Measurements from ENCODE around the gene DPF3. TPM values are rescaled to one million over a fixed set of nuclear protein-coding genes. Genes with fewer than 3 reads are reported as not detected.

The DPF3 gene
- total RNA-seq, 5 donors from 2014 or later (not counting 1 experiment from before 2014, with no cell fraction given) = 0.33 to 0.86 (median 0.54) TPM

- H3K27ac Mint-ChIP-seq = no peak overlapping the region
- no peaks in the 10 kb centered on the region for H3K36me3 ChIP-seq (ENCODE audit: control insufficient read depth in 2 of 2, extremely low read depth in 1 of 2, insufficient read depth in 1 of 2, low read length in 1 of 2)
- no peak overlapping the region for H3K4me3 ChIP-seq (ENCODE audit: control insufficient read depth in 1 of 2, extremely low read depth in 1 of 2, low read length in 1 of 2)
- DNase-seq (no peak), ATAC-seq (replicated peaks in 1 of 4) (no peak)
- no peak overlapping the region for H3K4me3 Mint-ChIP-seq
- peaks cover 12% of the 10 kb centered on the region for H3K36me3 Mint-ChIP-seq
- H3K9me3 ChIP-seq = peaks cover 2% of the 10 kb centered on the region
- ChIA-PET CTCF (interaction anchor here in 1 of 2 donors (0.5 kb wide), 1 partner anchor 249 kb away, joined by 7 read pairs; no protein-coding TSS in a partner anchor), POLR2A (no interaction called here)
- no peaks in the 10 kb centered on the region for H3K27me3 Mint-ChIP-seq
- no peaks in the 10 kb centered on the region for H3K27me3 ChIP-seq (replicated peaks in 1 of 2; ENCODE audit: control insufficient read depth in 2 of 2, extremely low read depth in 1 of 2, insufficient read depth in 2 of 2, low read length in 1 of 2)
- H3K4me1 Mint-ChIP-seq = no peaks in the 10 kb centered on the region
- H3K4me1 ChIP-seq (ENCODE audit: control insufficient read depth in 1 of 2, extremely low read depth in 1 of 2, insufficient read depth in 2 of 2, low read length in 2 of 2) = no peaks in the 10 kb centered on the region
- no peak overlapping the region for H3K27ac ChIP-seq (ENCODE audit: low read length)
- 80% methylated on average over 1 of the region's 3 CpGs for WGBS (ENCODE audit: insufficient coverage)
- peaks cover 0 to 29% (median 9%) of the 10 kb centered on the region in 3 donors for H3K9me3 Mint-ChIP-seq
Measured at GRCh38 chr14:72766296-72766695, 127.6 kb downstream of the DPF3 start.

DNA sequence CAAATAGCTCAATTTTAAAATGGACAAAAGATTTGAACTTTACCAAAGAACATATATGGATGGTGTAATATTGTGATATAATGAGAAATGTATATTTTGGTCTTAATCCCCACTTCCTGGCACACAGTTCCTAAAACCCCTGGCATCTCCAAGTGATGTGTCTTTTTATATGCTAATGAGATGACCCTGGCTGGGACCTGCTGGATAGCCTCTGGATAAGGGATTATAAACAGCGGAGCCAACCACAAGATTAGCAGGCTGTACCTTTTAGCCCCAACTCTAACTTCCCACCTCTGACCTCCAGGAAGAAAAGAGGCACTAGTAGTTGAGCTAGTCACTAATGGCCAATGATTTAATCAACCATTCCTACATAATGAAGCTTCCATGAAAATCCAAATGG is 130.0 kb downstream of the DPF3 start:
- H3K27me3 ChIP-seq (replicated peaks in 1 of 2; ENCODE audit: control insufficient read depth in 2 of 2, extremely low read depth in 1 of 2, insufficient read depth in 2 of 2, low read length in 1 of 2) = no peaks in the 10 kb centered on the region
- H3K27ac Mint-ChIP-seq = no peak overlapping the region
- no peak overlapping the region for H3K4me3 Mint-ChIP-seq
- H3K9me3 ChIP-seq = peaks cover 2% of the 10 kb centered on the region
- DNase-seq (no peak), ATAC-seq (replicated peaks in 1 of 4) (no peak)
- H3K4me1 Mint-ChIP-seq = no peaks in the 10 kb centered on the region
- H3K36me3 Mint-ChIP-seq = peaks cover 16% of the 10 kb centered on the region
- ChIA-PET POLR2A (no interaction called here), CTCF (no interaction called here)
- H3K4me3 ChIP-seq (ENCODE audit: control insufficient read depth in 1 of 2, extremely low read depth in 1 of 2, low read length in 1 of 2) = no peak overlapping the region
- no peaks in the 10 kb centered on the region for H3K27me3 Mint-ChIP-seq
- H3K9me3 Mint-ChIP-seq = peaks cover 9 to 46% (median 21%) of the 10 kb centered on the region in 3 donors
- no CpG with 5 or more reads among the region's 1 CpG for WGBS (ENCODE audit: insufficient coverage)
- H3K27ac ChIP-seq (ENCODE audit: low read length) = no peak overlapping the region
- H3K36me3 ChIP-seq (ENCODE audit: control insufficient read depth in 2 of 2, extremely low read depth in 1 of 2, insufficient read depth in 1 of 2, low read length in 1 of 2) = no peaks in the 10 kb centered on the region
- H3K4me1 ChIP-seq (ENCODE audit: control insufficient read depth in 1 of 2, extremely low read depth in 1 of 2, insufficient read depth in 2 of 2, low read length in 2 of 2) = no peaks in the 10 kb centered on the region

DNA sequence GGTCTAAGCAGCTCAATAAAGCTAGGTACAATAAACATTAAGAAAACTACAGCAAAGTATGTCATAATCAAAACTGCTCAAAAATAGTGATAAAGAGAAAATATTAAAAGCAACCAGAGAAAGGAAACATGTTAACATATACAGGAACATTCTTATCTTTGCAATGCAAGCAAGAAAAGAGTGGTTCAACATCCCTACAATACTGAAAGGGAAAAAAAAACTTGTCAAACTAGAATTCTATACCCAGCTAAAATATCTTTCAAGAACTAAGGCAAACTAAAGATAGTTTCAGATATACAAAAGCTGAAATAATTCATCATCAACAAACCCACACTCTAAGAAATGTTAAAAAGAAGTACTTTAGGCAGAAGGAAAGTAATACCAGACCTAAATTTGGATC is 134.2 kb downstream of the DPF3 start:
- DNase-seq = no peak
- H3K9me3 Mint-ChIP-seq = peaks cover 19 to 39% (median 20%) of the 10 kb centered on the region in 3 donors
- Histone ChIP-seq H3K9me3 (no peaks in the 10 kb centered on the region), H3K4me1 (ENCODE audit: control insufficient read depth in 1 of 2, extremely low read depth in 1 of 2, insufficient read depth in 2 of 2, low read length in 2 of 2) (no peaks in the 10 kb centered on the region), H3K27ac (ENCODE audit: low read length) (no peak overlapping the region), H3K36me3 (ENCODE audit: control insufficient read depth in 2 of 2, extremely low read depth in 1 of 2, insufficient read depth in 1 of 2, low read length in 1 of 2) (no peaks in the 10 kb centered on the region), H3K4me3 (ENCODE audit: control insufficient read depth in 1 of 2, extremely low read depth in 1 of 2, low read length in 1 of 2) (no peak overlapping the region), H3K27me3 (replicated peaks in 1 of 2; ENCODE audit: control insufficient read depth in 2 of 2, extremely low read depth in 1 of 2, insufficient read depth in 2 of 2, low read length in 1 of 2) (peaks cover 0 to 15% of the 10 kb centered on the region in 2 experiments)
- H3K27me3 Mint-ChIP-seq = peaks cover 0 to 8% of the 10 kb centered on the region in 2 donors
- ChIA-PET CTCF (interaction anchor here in 1 of 2 donors (0.7 kb wide), 1 partner anchor 190 kb away, joined by 3 read pairs; no protein-coding TSS in a partner anchor), POLR2A (interaction anchor here in 1 of 2 donors (0.6 kb wide), 1 partner anchor 20 kb away, joined by 6 read pairs; no protein-coding TSS in a partner anchor)
- peaks cover 5% of the 10 kb centered on the region for H3K36me3 Mint-ChIP-seq
- H3K27ac Mint-ChIP-seq = no peak overlapping the region
- no peak overlapping the region for H3K4me3 Mint-ChIP-seq
- no peak for ATAC-seq (replicated peaks in 1 of 4)
- no peaks in the 10 kb centered on the region for H3K4me1 Mint-ChIP-seq

DNA sequence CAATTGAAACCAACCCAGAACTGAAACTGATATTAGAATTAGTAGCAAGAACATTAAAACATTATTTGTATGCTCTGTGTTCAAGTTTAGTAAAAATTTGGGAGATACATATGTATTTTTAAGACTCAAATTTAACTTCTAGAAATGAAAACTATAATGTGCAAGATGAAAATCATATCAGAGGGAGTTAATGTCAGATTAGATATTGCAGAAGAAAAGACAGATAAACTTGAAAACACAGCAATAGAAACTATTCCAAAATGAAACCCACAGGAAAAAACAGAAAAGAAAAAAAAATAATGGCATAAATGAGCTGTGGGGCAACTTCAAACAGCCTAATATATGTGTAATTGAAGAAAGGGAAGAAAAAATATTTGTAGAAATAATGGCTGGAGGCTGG is 134.9 kb downstream of the DPF3 start:
- Mint-ChIP-seq H3K4me3 (no peak overlapping the region), H3K27ac (no peak overlapping the region), H3K9me3 (peaks cover 19 to 39% (median 20%) of the 10 kb centered on the region in 3 donors), H3K27me3 (peaks cover 0 to 8% of the 10 kb centered on the region in 2 donors), H3K4me1 (no peaks in the 10 kb centered on the region), H3K36me3 (peaks cover 5% of the 10 kb centered on the region)
- no peak for ATAC-seq (replicated peaks in 1 of 4)
- Histone ChIP-seq H3K27me3 (replicated peaks in 1 of 2; ENCODE audit: control insufficient read depth in 2 of 2, extremely low read depth in 1 of 2, insufficient read depth in 2 of 2, low read length in 1 of 2) (peaks cover 0 to 15% of the 10 kb centered on the region in 2 experiments), H3K36me3 (ENCODE audit: control insufficient read depth in 2 of 2, extremely low read depth in 1 of 2, insufficient read depth in 1 of 2, low read length in 1 of 2) (no peaks in the 10 kb centered on the region), H3K4me1 (ENCODE audit: control insufficient read depth in 1 of 2, extremely low read depth in 1 of 2, insufficient read depth in 2 of 2, low read length in 2 of 2) (no peaks in the 10 kb centered on the region), H3K4me3 (ENCODE audit: control insufficient read depth in 1 of 2, extremely low read depth in 1 of 2, low read length in 1 of 2) (no peak overlapping the region), H3K27ac (ENCODE audit: low read length) (no peak overlapping the region), H3K9me3 (no peaks in the 10 kb centered on the region)
- no peak for DNase-seq
- CTCF ChIA-PET = no interaction called here
- POLR2A ChIA-PET = no interaction called here

DNA sequence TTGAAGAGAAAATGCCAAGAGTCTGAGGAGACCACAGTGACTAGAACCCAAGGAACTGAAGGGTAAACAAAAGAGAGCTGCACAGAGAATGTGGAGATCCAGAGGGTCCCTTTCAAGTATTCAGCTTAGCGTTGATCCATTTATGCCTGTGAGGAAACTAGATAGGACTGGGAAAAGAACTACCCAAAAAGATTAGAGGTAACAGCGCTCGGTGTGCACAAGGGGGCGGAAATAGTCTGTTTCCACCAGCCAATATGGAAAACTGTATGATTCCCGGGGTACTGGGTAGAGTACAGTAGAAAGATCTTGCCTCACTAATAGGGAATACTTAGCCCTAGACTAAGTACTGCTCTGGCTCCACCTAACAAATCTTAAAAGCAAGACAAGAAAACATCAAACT is 135.5 kb downstream of the DPF3 start:
- 90% methylated on average over 1 of the region's 5 CpGs for WGBS (ENCODE audit: insufficient coverage)
- no peaks in the 10 kb centered on the region for H3K4me1 Mint-ChIP-seq
- Histone ChIP-seq H3K27ac (ENCODE audit: low read length) (no peak overlapping the region), H3K4me3 (ENCODE audit: control insufficient read depth in 1 of 2, extremely low read depth in 1 of 2, low read length in 1 of 2) (no peak overlapping the region), H3K9me3 (no peaks in the 10 kb centered on the region), H3K4me1 (ENCODE audit: control insufficient read depth in 1 of 2, extremely low read depth in 1 of 2, insufficient read depth in 2 of 2, low read length in 2 of 2) (no peaks in the 10 kb centered on the region), H3K27me3 (replicated peaks in 1 of 2; ENCODE audit: control insufficient read depth in 2 of 2, extremely low read depth in 1 of 2, insufficient read depth in 2 of 2, low read length in 1 of 2) (peaks cover 0 to 19% of the 10 kb centered on the region in 2 experiments), H3K36me3 (ENCODE audit: control insufficient read depth in 2 of 2, extremely low read depth in 1 of 2, insufficient read depth in 1 of 2, low read length in 1 of 2) (no peaks in the 10 kb centered on the region)
- H3K36me3 Mint-ChIP-seq = peaks cover 5% of the 10 kb centered on the region
- H3K27ac Mint-ChIP-seq = no peak overlapping the region
- peaks cover 0 to 8% of the 10 kb centered on the region in 2 donors for H3K27me3 Mint-ChIP-seq
- CTCF ChIA-PET = no interaction called here
- no peak for ATAC-seq (replicated peaks in 1 of 4)
- no peak overlapping the region for H3K4me3 Mint-ChIP-seq
- no peak for DNase-seq
- POLR2A ChIA-PET = no interaction called here
- peaks cover 19 to 39% (median 20%) of the 10 kb centered on the region in 3 donors for H3K9me3 Mint-ChIP-seq

DNA sequence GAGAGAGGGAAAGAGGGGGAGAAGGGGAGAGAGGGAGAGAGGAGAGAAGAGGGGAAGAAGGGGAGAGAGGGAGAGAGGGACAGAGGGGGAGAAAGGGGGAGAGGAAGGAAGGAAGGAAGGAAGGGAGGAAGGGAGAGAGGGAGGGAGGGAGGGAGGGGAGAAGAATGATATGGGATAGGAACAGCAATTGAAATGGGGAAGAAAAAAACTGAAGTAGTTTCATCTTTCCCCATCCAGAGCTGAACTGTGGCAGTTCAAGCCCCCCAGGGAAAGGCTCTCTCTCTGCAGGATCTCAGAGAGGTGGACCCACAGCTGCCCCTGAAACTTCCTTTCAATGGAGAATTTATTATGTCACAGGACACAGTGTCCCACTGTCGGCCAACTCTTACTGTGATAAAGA is 136.9 kb downstream of the DPF3 start:
- peaks cover 19 to 34% (median 20%) of the 10 kb centered on the region in 3 donors for H3K9me3 Mint-ChIP-seq
- no peak overlapping the region for H3K4me3 Mint-ChIP-seq
- Histone ChIP-seq H3K4me1 (ENCODE audit: control insufficient read depth in 1 of 2, extremely low read depth in 1 of 2, insufficient read depth in 2 of 2, low read length in 2 of 2) (no peaks in the 10 kb centered on the region), H3K27ac (ENCODE audit: low read length) (no peak overlapping the region), H3K4me3 (ENCODE audit: control insufficient read depth in 1 of 2, extremely low read depth in 1 of 2, low read length in 1 of 2) (no peak overlapping the region), H3K9me3 (no peaks in the 10 kb centered on the region), H3K27me3 (replicated peaks in 1 of 2; ENCODE audit: control insufficient read depth in 2 of 2, extremely low read depth in 1 of 2, insufficient read depth in 2 of 2, low read length in 1 of 2) (peaks cover 0 to 24% of the 10 kb centered on the region in 2 experiments), H3K36me3 (ENCODE audit: control insufficient read depth in 2 of 2, extremely low read depth in 1 of 2, insufficient read depth in 1 of 2, low read length in 1 of 2) (no peaks in the 10 kb centered on the region)
- no peaks in the 10 kb centered on the region for H3K4me1 Mint-ChIP-seq
- POLR2A ChIA-PET = interaction anchor here in 1 of 2 donors (0.5 kb wide), 1 partner anchor 20 kb away, joined by 10 read pairs; no protein-coding TSS in a partner anchor
- H3K27ac Mint-ChIP-seq = no peak overlapping the region
- DNase-seq (no peak), ATAC-seq (replicated peaks in 1 of 4) (no peak)
- CTCF ChIA-PET = no interaction called here
- H3K36me3 Mint-ChIP-seq = peaks cover 5% of the 10 kb centered on the region
- peaks cover 0 to 8% of the 10 kb centered on the region in 2 donors for H3K27me3 Mint-ChIP-seq
- WGBS (ENCODE audit: insufficient coverage) = 88% methylated on average over 1 of the region's 1 CpG

GRCh38 chr14:72755766-72756165 is 138.1 kb downstream of the DPF3 start:
- ATAC-seq (replicated peaks in 1 of 4) (no peak), DNase-seq (no peak)
- Mint-ChIP-seq H3K27me3 (peaks cover 0 to 8% of the 10 kb centered on the region in 2 donors), H3K4me1 (no peaks in the 10 kb centered on the region), H3K4me3 (no peak overlapping the region), H3K36me3 (peaks cover 5% of the 10 kb centered on the region), H3K9me3 (peaks cover 19 to 29% (median 20%) of the 10 kb centered on the region in 3 donors), H3K27ac (no peak overlapping the region)
- H3K27ac ChIP-seq (ENCODE audit: low read length) = no peak overlapping the region
- H3K4me3 ChIP-seq (ENCODE audit: control insufficient read depth in 1 of 2, extremely low read depth in 1 of 2, low read length in 1 of 2) = no peak overlapping the region
- H3K4me1 ChIP-seq (ENCODE audit: control insufficient read depth in 1 of 2, extremely low read depth in 1 of 2, insufficient read depth in 2 of 2, low read length in 2 of 2) = no peaks in the 10 kb centered on the region
- H3K27me3 ChIP-seq (replicated peaks in 1 of 2; ENCODE audit: control insufficient read depth in 2 of 2, extremely low read depth in 1 of 2, insufficient read depth in 2 of 2, low read length in 1 of 2) = peaks cover 0 to 24% of the 10 kb centered on the region in 2 experiments
- CTCF ChIA-PET = no interaction called here
- WGBS (ENCODE audit: insufficient coverage) = 70% methylated on average over 3 of the region's 3 CpGs
- no peaks in the 10 kb centered on the region for H3K9me3 ChIP-seq
- H3K36me3 ChIP-seq (ENCODE audit: control insufficient read depth in 2 of 2, extremely low read depth in 1 of 2, insufficient read depth in 1 of 2, low read length in 1 of 2) = no peaks in the 10 kb centered on the region
- POLR2A ChIA-PET = no interaction called here

Measured in T-cell (primary cell).